ENCODE measurements around the gene CALD1.
"Not testable (repeated sequence)": the region's sequence is repeated elsewhere in the genome, so short reads cannot be mapped to it uniquely, and the experiment has no call there.

CALD1 gene

GRCh38 chr7:134957005-134957404 lies 177.6 kb downstream of the CALD1 start:
- no peak overlapping the region for H3K4me3 ChIP-seq (ENCODE audit: low read depth, low read length)
- ChIA-PET POLR2A (no interaction called here), CTCF (no interaction called here)
- no peak for DNase-seq (ENCODE audit: low read depth, low spot score)
- TF ChIP-seq, protein P1, sequence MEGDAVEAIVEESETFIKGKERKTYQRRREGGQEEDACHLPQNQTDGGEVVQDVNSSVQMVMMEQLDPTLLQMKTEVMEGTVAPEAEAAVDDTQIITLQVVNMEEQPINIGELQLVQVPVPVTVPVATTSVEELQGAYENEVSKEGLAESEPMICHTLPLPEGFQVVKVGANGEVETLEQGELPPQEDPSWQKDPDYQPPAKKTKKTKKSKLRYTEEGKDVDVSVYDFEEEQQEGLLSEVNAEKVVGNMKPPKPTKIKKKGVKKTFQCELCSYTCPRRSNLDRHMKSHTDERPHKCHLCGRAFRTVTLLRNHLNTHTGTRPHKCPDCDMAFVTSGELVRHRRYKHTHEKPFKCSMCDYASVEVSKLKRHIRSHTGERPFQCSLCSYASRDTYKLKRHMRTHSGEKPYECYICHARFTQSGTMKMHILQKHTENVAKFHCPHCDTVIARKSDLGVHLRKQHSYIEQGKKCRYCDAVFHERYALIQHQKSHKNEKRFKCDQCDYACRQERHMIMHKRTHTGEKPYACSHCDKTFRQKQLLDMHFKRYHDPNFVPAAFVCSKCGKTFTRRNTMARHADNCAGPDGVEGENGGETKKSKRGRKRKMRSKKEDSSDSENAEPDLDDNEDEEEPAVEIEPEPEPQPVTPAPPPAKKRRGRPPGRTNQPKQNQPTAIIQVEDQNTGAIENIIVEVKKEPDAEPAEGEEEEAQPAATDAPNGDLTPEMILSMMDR (IDR thresholded peaks at IDR 0.05; ENCODE audit: insufficient read depth, low read length, missing control alignments) = no peak

GRCh38 chr7:134959810-134960209 lies 180.4 kb downstream of the CALD1 start:
- no peak for DNase-seq (ENCODE audit: low read depth, low spot score)
- TF ChIP-seq, protein P1 (IDR thresholded peaks at IDR 0.05; ENCODE audit: insufficient read depth, low read length, missing control alignments) = no peak
- ChIA-PET POLR2A (no interaction called here), CTCF (interaction anchor here (1.3 kb wide), 1 partner anchor 269 kb away, joined by 6 read pairs; no protein-coding TSS in a partner anchor)
- no peak overlapping the region for H3K4me3 ChIP-seq (ENCODE audit: low read depth, low read length)

DNA sequence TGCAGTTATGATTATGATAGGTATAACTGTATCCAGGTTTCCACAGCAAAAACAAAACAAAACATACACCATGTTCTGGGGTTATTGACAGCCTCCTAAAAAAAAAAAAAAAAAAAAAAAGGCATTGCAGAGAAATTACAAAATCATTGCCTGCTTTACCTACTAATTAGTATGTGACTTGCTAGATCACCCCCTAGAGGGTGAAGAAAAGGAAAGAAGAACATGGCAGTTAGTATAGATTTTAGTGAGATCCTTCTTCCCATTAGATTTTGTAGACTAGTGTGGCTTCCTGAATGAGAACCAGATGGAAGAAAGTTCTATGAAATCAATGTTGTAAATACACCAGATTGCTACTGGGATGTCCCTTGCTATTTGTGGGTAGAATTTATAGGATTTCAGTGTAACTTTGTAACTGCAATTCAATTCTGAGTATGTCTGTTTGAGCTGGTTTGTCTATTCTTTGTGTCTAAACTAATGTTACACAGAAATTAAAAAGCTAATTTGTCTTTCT lies 182.9 kb downstream of the CALD1 start:
- CTCF ChIA-PET = interaction anchor here (1.6 kb wide), 1 partner anchor 208 kb away, joined by 5 read pairs; the partner anchor contains the start of gene CYREN
- no peak overlapping the region for H3K4me3 ChIP-seq (ENCODE audit: low read depth, low read length)
- TF ChIP-seq, protein P1 (IDR thresholded peaks at IDR 0.05; ENCODE audit: insufficient read depth, low read length, missing control alignments) = no peak
- POLR2A ChIA-PET = no interaction called here
- no peak for DNase-seq (ENCODE audit: low read depth, low spot score)

DNA sequence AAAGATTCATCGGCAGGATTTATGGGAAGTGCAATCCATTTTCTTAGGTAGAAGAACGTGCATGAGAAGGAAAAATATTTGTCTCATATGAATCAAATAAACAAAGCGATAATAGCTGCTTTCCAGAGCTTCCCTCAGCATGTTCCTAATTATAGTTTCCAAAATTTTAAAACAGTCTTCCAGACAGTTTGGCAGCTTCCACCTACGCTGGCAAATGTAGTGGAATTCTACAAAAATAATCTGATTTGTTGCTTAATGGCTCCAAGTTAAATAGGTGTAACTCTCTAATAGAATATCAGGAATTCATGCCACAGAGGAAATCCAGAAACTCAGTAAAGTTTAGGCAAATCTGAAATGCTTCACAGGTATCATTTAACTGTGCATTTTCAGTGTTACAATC lies 183.6 kb downstream of the CALD1 start:
- TF ChIP-seq, protein P1 (IDR thresholded peaks at IDR 0.05; ENCODE audit: insufficient read depth, low read length, missing control alignments) = no peak
- ChIA-PET CTCF (interaction anchor here (1.6 kb wide), 1 partner anchor 208 kb away, joined by 5 read pairs; the partner anchor contains the start of gene CYREN), POLR2A (no interaction called here)
- no peak for DNase-seq (ENCODE audit: low read depth, low spot score)
- no peak overlapping the region for H3K4me3 ChIP-seq (ENCODE audit: low read depth, low read length)

GRCh38 chr7:134966691-134967090 lies 187.3 kb downstream of the CALD1 start:
- TF ChIP-seq, protein P1 (IDR thresholded peaks at IDR 0.05; ENCODE audit: insufficient read depth, low read length, missing control alignments) = no peak
- no peak overlapping the region for H3K4me3 ChIP-seq (ENCODE audit: low read depth, low read length)
- ChIA-PET POLR2A (no interaction called here), CTCF (interaction anchor here (0.7 kb wide), 1 partner anchor 19 kb away, joined by 3 read pairs; no protein-coding TSS in a partner anchor)
- no peak for DNase-seq (ENCODE audit: low read depth, low spot score)

DNA sequence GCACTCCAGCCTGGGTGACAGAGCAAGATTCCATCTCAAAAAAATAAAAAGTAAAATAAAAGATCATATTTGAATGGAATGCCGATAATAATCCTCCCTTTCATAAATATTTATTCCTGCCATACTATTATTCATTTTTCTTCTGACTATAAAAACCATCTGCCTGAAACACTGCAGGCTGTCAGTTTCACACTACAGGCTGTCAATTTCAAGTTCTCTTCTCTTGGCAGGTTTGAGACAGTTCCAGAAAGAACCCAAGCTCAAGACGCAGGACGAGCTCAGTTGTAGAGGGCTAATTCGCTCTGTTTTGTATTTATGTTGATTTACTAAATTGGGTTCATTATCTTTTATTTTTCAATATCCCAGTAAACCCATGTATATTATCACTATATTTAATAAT lies 188.7 kb downstream of the CALD1 start:
- POLR2A ChIA-PET = no interaction called here

GRCh38 chr7:134981645-134982044 lies 202.2 kb downstream of the CALD1 start:
- POLR2A ChIA-PET; CTCF ChIA-PET; DNase-seq (ENCODE audit: low read depth, low spot score); H3K4me3 ChIP-seq (ENCODE audit: low read depth, low read length): not testable (repeated sequence)

More for the DNA sequence above, 188.7 kb downstream of the CALD1 start:
- DNase-seq (ENCODE audit: low read depth, low spot score) = no peak
- TF ChIP-seq, protein P1 (IDR thresholded peaks at IDR 0.05; ENCODE audit: insufficient read depth, low read length, missing control alignments) = no peak
- no peak overlapping the region for H3K4me3 ChIP-seq (ENCODE audit: low read depth, low read length)
- CTCF ChIA-PET = no interaction called here

All from AG04449 (cell line).